Hepatocyte (in vitro differentiated cells): ENCODE data around the gene FOXO6.

ENCODE experiments used
- CTCF ChIP-seq: fragments of 200-600 bp; sonication (generic); IDR thresholded peaks from 2 replicates; pipeline ENCODE4 v1.5.1; 2016; ENCODE audit warnings: antibody characterized with exemption, mild to moderate bottlenecking; ENCODE audit not compliant: poor library complexity
- EZH2 ChIP-seq: fragments of 200-600 bp; sonication (generic); IDR thresholded peaks from 2 replicates; pipeline ENCODE4 v1.6.1; 2016; ENCODE audit warnings: antibody characterized with exemption, mild to moderate bottlenecking, borderline replicate concordance
- EZH2phosphoT487 ChIP-seq: fragments of 200-600 bp; sonication (generic); IDR thresholded peaks from one replicate; pipeline ENCODE4 v1.6.1; 2018; ENCODE audit warnings: antibody characterized with exemption, mild to moderate bottlenecking, low read depth, moderate library complexity; ENCODE audit not compliant: unreplicated experiment, severe bottlenecking

DNA sequence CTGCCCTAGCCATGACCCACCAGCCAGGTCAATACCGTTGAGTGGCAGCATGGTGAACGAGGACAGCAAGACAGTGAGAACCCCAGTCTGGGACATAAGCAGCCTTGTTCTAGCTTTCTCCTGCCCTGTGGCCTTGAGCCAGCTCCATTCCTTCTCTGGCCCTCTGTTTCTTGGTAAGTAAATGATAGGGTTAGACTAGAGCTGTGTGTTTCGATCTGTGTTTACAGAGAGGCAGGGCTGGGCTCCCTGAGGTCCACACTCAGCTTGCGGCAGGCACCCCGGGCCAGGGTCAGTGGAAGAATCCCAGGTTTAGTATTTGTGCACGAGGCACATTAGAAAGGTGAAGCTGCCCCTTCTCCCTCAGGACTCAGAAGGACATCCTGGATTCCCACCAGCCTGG, 27.3 kb downstream of the FOXO6 start:
- TF ChIP-seq CTCF = no peak
- TF ChIP-seq EZH2phosphoT487 = no peak
- no peak for TF ChIP-seq EZH2
